PC-9 (cell line): ENCODE data around the gene CGB1. TPM values are rescaled to one million over a fixed set of nuclear protein-coding genes. Genes with fewer than 3 reads are reported as not detected.
"Not testable (repeated sequence)": the region's sequence is repeated elsewhere in the genome, so short reads cannot be mapped to it uniquely, and the experiment has no call there.

Source experiments
- BruUV-seq: library from RNA; stranded (reverse); fragments of 400-500 nt; replicated peaks from 2 replicates; lab custom pipeline; 2021; lab: Mats Ljungman, UMichigan
- CTCF ChIA-PET: fragments of 300-600 bp; sonication (Branson Sonifier 250); formaldehyde crosslinking; loops from one replicate; lab custom pipeline; 2022; ENCODE audit warnings: antibody characterized with exemption; lab: Charles Lee
- POLR2A ChIA-PET: fragments of 300-600 bp; sonication (Branson Sonifier 250); formaldehyde crosslinking; loops from one replicate; lab custom pipeline; 2022; ENCODE audit warnings: antibody characterized with exemption; ENCODE audit not compliant: unreplicated experiment; lab: Charles Lee
- DNase-seq, 2 experiments: peaks; one replicate each; pipeline versions ENCODE4 v3.0.0 to v3.0.0-alpha.2; 2015 to 2022; ENCODE audit warnings: mixed read lengths in 1 of 2
- H2AFZ ChIP-seq: fragments of 200-600 bp; sonication (generic); 2 replicates; pipeline ENCODE4 v1.8.1; 2017; ENCODE audit warnings: antibody characterized with exemption
- H3F3A ChIP-seq: fragments of 200-600 bp; sonication (generic); 2 replicates; pipeline ENCODE4 v1.8.1; 2017; ENCODE audit warnings: antibody characterized with exemption, mild to moderate bottlenecking, low read depth; ENCODE audit not compliant: insufficient read depth
- H3K27ac ChIP-seq: fragments of 200-600 bp; sonication (generic); 2 replicates; pipeline ENCODE4 v1.6.1; 2016; ENCODE audit warnings: mixed run types
- H3K27me3 ChIP-seq: fragments of 200-600 bp; sonication (generic); 2 replicates; pipeline ENCODE4 v1.6.1; 2016; ENCODE audit warnings: low read depth, mixed run types; ENCODE audit not compliant: insufficient read depth
- H3K36me3 ChIP-seq: fragments of 200-600 bp; sonication (generic); 2 replicates; pipeline ENCODE4 v1.6.1; 2016; ENCODE audit warnings: low read depth, mixed run types
- H3K4me1 ChIP-seq: fragments of 200-600 bp; sonication (generic); replicated peaks from 2 replicates; pipeline ENCODE4 v1.6.1; 2016; ENCODE audit warnings: mixed run types; ENCODE audit not compliant: insufficient read depth
- H3K4me2 ChIP-seq: fragments of 200-600 bp; sonication (generic); 2 replicates; pipeline ENCODE4 v1.6.1; 2017; ENCODE audit warnings: mixed run types
- H3K4me3 ChIP-seq: fragments of 200-600 bp; sonication (generic); 2 replicates; pipeline ENCODE4 v1.6.1; 2016; ENCODE audit warnings: mixed run types
- H3K79me2 ChIP-seq: fragments of 200-600 bp; sonication (generic); 2 replicates; pipeline ENCODE4 v1.6.1; 2017; ENCODE audit warnings: low read depth, mixed run types
- H3K9me2 ChIP-seq: fragments of 200-600 bp; sonication (generic); 2 replicates; pipeline ENCODE4 v1.8.1; 2017; ENCODE audit warnings: mild to moderate bottlenecking; ENCODE audit not compliant: insufficient read depth
- H3K9me3 ChIP-seq: fragments of 200-600 bp; sonication (generic); 2 replicates; pipeline ENCODE4 v1.8.1; 2016; ENCODE audit warnings: low read depth; ENCODE audit not compliant: insufficient read depth
- H4K20me1 ChIP-seq: fragments of 200-600 bp; sonication (generic); 2 replicates; pipeline ENCODE4 v1.8.1; 2017; ENCODE audit not compliant: insufficient read depth
- CTCF ChIP-seq: fragments of 200-600 bp; sonication (generic); conservative IDR thresholded peaks from 2 replicates; pipeline ENCODE4 v1.6.1; 2017; ENCODE audit warnings: mixed run types, antibody characterized with exemption, mild to moderate bottlenecking, moderate library complexity
- EZH2 ChIP-seq: fragments of 200-600 bp; sonication (generic); IDR thresholded peaks from 2 replicates; pipeline ENCODE4 v1.8.0; 2017; ENCODE audit warnings: antibody characterized with exemption, low read depth
- intact Hi-C: fragments of 100-400 bp; cut with micrococcal nuclease; formaldehyde crosslinking; loops from one replicate; pipeline ENCODE4 v1.10.0; 2022; ENCODE audit not compliant: unreplicated experiment
- total RNA-seq: library from RNA; stranded (reverse); gene quantifications from 2 replicates; pipeline ENCODE4 v1.2.3, GENCODE V29; 2021

CGB1 gene
- total RNA-seq, 1 experiment from 2014 or later = 0.83 TPM

GRCh38 chr19:49080392-49080791 is 43.7 kb upstream of the CGB1 start:
- no peaks in the 10 kb centered on the region for H4K20me1 ChIP-seq
- no peaks in the 10 kb centered on the region for H3K27me3 ChIP-seq
- BruUV-seq = no TSS peak
- H3F3A ChIP-seq = no peaks in the 10 kb centered on the region; the same call in 1 of the 2 replicates
- H3K9me2 ChIP-seq = no peaks in the 10 kb centered on the region
- TF ChIP-seq CTCF (no peak), EZH2 (no peak)
- DNase-seq = no peak
- CTCF ChIA-PET = no interaction called here
- no peak overlapping the region for H3K4me2 ChIP-seq
- H3K36me3 ChIP-seq = no peaks in the 10 kb centered on the region
- no peak overlapping the region for H3K27ac ChIP-seq
- intact Hi-C loops = no loop called here
- H3K9me3 ChIP-seq = no peaks in the 10 kb centered on the region
- no peak overlapping the region for H3K4me3 ChIP-seq
- POLR2A ChIA-PET = no interaction called here
- no peaks in the 10 kb centered on the region for H3K4me1 ChIP-seq
- H2AFZ ChIP-seq = no peak overlapping the region
- peaks cover 1% of the 10 kb centered on the region for H3K79me2 ChIP-seq

- TF ChIP-seq CTCF = peak; percentile 82
- BruUV-seq, H3K27ac ChIP-seq, H3F3A ChIP-seq, H4K20me1 ChIP-seq, POLR2A ChIA-PET, H3K4me1 ChIP-seq, H3K9me2 ChIP-seq, H3K36me3 ChIP-seq, H3K79me2 ChIP-seq, H3K4me2 ChIP-seq, H3K4me3 ChIP-seq, H2AFZ ChIP-seq, H3K9me3 ChIP-seq: not testable (repeated sequence)
- CTCF ChIA-PET = interaction anchor here (0.7 kb wide), 1 partner anchor 96 kb away, joined by 3 read pairs; no protein-coding TSS in a partner anchor
- peaks cover 24% of the 10 kb centered on the region; the same call in 1 of the 2 replicates for H3K27me3 ChIP-seq
- intact Hi-C loops = loop anchor here (2.0 kb wide), 3 partner anchors 76 to 286 kb away; no protein-coding TSS in a partner anchor
- peak in 1 of 2 experiments; percentile 60 for DNase-seq
Measured at GRCh38 chr19:49074869-49075268, 38.2 kb upstream of the CGB1 start.

- no peak overlapping the region for H3K27ac ChIP-seq
- peak overlapping the region; percentile 42 for H3K4me2 ChIP-seq
- TF ChIP-seq CTCF = peak; percentile 23; the same call in 1 of the 2 replicates
- TF ChIP-seq EZH2 = no peak
- no peaks in the 10 kb centered on the region for H3K9me3 ChIP-seq
- H2AFZ ChIP-seq = no peak overlapping the region
- no TSS peak for BruUV-seq
- no peaks in the 10 kb centered on the region for H3K36me3 ChIP-seq
- ChIA-PET CTCF (interaction anchor here (0.5 to 1.3 kb wide), 8 partner anchors 9 to 775 kb away, joined by 3 to 12 read pairs (median 6); partner anchors contain the start of genes GYS1, NTF4 and RUVBL2), POLR2A (interaction anchor here (0.5 to 1.1 kb wide), 2 partner anchors 75 to 336 kb away, joined by 8 to 15 read pairs; no protein-coding TSS in a partner anchor)
- no peaks in the 10 kb centered on the region for H3K79me2 ChIP-seq
- H3K27me3 ChIP-seq = peaks cover 29% of the 10 kb centered on the region
- peaks cover 10% of the 10 kb centered on the region; the same call in 1 of the 2 replicates for H3K4me1 ChIP-seq
- peak in 1 of 2 experiments; percentile 56 for DNase-seq
- H4K20me1 ChIP-seq = no peaks in the 10 kb centered on the region
- no peaks in the 10 kb centered on the region for H3K9me2 ChIP-seq
- H3F3A ChIP-seq = 0 out of 2 replicates have a peak, but pooled peaks cover 8% of the 10 kb centered on the region
- intact Hi-C loops = loop anchor here (2.0 kb wide), 3 partner anchors 75 to 285 kb away; no protein-coding TSS in a partner anchor
- no peak overlapping the region for H3K4me3 ChIP-seq
Measured at GRCh38 chr19:49073514-49074378, 37.1 kb upstream of the CGB1 start.
